ENCODE results near the gene SELENON. TPM values are rescaled to one million over a fixed set of nuclear protein-coding genes. Genes with fewer than 3 reads are reported as not detected.
A peak's percentile ranks its signal among the peaks of the same experiment; 100 is the strongest.

The SELENON gene
- total and polyA plus RNA-seq, 2 of the 13 experiments (the other 11 are each of a cell fraction or from before 2014, with no cell fraction given) = 3.8 to 8.0 TPM

DNA sequence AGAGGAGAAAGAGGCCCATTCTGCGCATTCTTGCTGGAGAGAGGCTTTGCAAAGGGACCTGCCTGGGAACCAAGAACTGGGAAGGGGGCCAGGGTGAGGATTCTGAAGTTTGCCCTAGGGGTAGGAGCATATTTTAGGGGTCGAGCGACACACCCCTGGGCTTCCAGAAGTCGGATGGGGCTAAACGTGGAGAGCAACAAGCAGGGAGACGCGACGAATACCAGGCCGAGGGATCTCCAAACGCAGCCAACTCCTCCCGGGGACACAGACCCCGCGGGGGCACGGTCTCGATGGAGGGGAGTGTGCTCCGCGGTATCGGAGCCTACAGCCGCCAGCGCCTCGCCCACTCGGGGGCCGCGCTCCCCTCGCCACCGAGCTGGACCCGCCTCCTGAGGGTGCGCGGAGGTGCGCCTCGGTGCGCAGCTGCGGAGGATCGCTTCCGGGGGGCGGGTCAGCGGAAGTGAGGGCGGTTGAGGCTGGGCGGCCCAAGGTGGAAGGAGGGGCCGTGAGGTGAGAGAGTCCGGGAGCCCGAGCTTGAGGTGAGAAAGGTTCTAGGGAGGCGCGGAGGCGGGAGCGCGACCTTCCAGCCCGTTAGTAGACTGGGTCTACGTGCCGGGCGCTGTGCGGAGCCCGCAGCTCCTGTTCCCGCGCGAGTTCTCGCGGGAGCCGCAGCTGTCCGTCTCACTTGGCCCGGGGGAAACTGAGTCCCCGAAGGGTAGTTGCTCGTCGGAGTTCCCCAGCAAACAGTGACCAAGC lies 19.7 kb downstream of the SELENON start, which contains the start of gene MTFR1L (continued):
- TF ChIP-seq BORCS8-MEF2B (CRISPR knock-in tag; IDR thresholded peaks at IDR 0.05) = peak; percentile 33
- TF ChIP-seq, protein P1, sequence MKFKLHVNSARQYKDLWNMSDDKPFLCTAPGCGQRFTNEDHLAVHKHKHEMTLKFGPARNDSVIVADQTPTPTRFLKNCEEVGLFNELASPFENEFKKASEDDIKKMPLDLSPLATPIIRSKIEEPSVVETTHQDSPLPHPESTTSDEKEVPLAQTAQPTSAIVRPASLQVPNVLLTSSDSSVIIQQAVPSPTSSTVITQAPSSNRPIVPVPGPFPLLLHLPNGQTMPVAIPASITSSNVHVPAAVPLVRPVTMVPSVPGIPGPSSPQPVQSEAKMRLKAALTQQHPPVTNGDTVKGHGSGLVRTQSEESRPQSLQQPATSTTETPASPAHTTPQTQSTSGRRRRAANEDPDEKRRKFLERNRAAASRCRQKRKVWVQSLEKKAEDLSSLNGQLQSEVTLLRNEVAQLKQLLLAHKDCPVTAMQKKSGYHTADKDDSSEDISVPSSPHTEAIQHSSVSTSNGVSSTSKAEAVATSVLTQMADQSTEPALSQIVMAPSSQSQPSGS (CRISPR knock-in tag; IDR thresholded peaks at IDR 0.05) = peak; percentile 76
- TF ChIP-seq ELK4 (CRISPR knock-in tag; IDR thresholded peaks at IDR 0.05; ENCODE audit: borderline replicate concordance) = no peak
- TF ChIP-seq LCORL (IDR thresholded peaks at IDR 0.05) = no peak
- peak; percentile 46; the same call in 1 of the 2 replicates for TF ChIP-seq LCORL (CRISPR knock-in tag; IDR thresholded peaks at IDR 0.05)
- no peak for TF ChIP-seq ZSCAN12 (CRISPR knock-in tag; IDR thresholded peaks at IDR 0.05)
- TF ChIP-seq, protein P2, sequence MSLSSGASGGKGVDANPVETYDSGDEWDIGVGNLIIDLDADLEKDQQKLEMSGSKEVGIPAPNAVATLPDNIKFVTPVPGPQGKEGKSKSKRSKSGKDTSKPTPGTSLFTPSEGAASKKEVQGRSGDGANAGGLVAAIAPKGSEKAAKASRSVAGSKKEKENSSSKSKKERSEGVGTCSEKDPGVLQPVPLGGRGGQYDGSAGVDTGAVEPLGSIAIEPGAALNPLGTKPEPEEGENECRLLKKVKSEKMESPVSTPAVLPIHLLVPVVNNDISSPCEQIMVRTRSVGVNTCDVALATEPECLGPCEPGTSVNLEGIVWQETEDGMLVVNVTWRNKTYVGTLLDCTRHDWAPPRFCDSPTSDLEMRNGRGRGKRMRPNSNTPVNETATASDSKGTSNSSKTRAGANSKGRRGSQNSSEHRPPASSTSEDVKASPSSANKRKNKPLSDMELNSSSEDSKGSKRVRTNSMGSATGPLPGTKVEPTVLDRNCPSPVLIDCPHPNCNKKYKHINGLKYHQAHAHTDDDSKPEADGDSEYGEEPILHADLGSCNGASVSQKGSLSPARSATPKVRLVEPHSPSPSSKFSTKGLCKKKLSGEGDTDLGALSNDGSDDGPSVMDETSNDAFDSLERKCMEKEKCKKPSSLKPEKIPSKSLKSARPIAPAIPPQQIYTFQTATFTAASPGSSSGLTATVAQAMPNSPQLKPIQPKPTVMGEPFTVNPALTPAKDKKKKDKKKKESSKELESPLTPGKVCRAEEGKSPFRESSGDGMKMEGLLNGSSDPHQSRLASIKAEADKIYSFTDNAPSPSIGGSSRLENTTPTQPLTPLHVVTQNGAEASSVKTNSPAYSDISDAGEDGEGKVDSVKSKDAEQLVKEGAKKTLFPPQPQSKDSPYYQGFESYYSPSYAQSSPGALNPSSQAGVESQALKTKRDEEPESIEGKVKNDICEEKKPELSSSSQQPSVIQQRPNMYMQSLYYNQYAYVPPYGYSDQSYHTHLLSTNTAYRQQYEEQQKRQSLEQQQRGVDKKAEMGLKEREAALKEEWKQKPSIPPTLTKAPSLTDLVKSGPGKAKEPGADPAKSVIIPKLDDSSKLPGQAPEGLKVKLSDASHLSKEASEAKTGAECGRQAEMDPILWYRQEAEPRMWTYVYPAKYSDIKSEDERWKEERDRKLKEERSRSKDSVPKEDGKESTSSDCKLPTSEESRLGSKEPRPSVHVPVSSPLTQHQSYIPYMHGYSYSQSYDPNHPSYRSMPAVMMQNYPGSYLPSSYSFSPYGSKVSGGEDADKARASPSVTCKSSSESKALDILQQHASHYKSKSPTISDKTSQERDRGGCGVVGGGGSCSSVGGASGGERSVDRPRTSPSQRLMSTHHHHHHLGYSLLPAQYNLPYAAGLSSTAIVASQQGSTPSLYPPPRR (CRISPR knock-in tag; IDR thresholded peaks at IDR 0.05; ENCODE audit: borderline replicate concordance) = peak; percentile 51; the same call in 1 of the 2 replicates
- peak; percentile 73 for TF ChIP-seq HOXA3 (CRISPR knock-in tag; IDR thresholded peaks at IDR 0.05)
- TF ChIP-seq KLF15 (CRISPR knock-in tag; IDR thresholded peaks at IDR 0.05; ENCODE audit: borderline replicate concordance) = peak; percentile 70; the same call in 1 of the 2 replicates
- TF ChIP-seq DMAP1 (CRISPR knock-in tag; IDR thresholded peaks at IDR 0.05) = peak; percentile 69
- TF ChIP-seq, protein P3, sequence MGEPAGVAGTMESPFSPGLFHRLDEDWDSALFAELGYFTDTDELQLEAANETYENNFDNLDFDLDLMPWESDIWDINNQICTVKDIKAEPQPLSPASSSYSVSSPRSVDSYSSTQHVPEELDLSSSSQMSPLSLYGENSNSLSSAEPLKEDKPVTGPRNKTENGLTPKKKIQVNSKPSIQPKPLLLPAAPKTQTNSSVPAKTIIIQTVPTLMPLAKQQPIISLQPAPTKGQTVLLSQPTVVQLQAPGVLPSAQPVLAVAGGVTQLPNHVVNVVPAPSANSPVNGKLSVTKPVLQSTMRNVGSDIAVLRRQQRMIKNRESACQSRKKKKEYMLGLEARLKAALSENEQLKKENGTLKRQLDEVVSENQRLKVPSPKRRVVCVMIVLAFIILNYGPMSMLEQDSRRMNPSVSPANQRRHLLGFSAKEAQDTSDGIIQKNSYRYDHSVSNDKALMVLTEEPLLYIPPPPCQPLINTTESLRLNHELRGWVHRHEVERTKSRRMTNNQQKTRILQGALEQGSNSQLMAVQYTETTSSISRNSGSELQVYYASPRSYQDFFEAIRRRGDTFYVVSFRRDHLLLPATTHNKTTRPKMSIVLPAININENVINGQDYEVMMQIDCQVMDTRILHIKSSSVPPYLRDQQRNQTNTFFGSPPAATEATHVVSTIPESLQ (CRISPR knock-in tag; conservative IDR thresholded peaks at IDR 0.05) = peak; percentile 44; the same call in 1 of the 2 replicates
- TF ChIP-seq BCL6 (CRISPR knock-in tag; IDR thresholded peaks at IDR 0.05) = peak; percentile 58
- peak; percentile 85 for TF ChIP-seq ZNF788 (CRISPR knock-in tag; IDR thresholded peaks at IDR 0.05; ENCODE audit: borderline replicate concordance)
- TF ChIP-seq SCMH1 (CRISPR knock-in tag; IDR thresholded peaks at IDR 0.05; ENCODE audit: borderline replicate concordance) = no peak
- TF ChIP-seq ZNF850 (CRISPR knock-in tag; conservative IDR thresholded peaks at IDR 0.05) = peak; percentile 49; the same call in 1 of the 2 replicates
- 0 out of 2 replicates have a peak, but pooled peaks have one; percentile 64 for TF ChIP-seq MXD4 (CRISPR knock-in tag; IDR thresholded peaks at IDR 0.05)
- peak; percentile 92 for TF ChIP-seq ETV5 (CRISPR knock-in tag; IDR thresholded peaks at IDR 0.05; ENCODE audit: borderline replicate concordance)
- no peak for TF ChIP-seq ZNF660 (CRISPR knock-in tag; IDR thresholded peaks at IDR 0.05; ENCODE audit: borderline replicate concordance, low read depth)
- TF ChIP-seq KMT2B (CRISPR knock-in tag; IDR thresholded peaks at IDR 0.05) = no peak; the same call in 1 of the 2 replicates
- TF ChIP-seq XBP1 (CRISPR knock-in tag; IDR thresholded peaks at IDR 0.05) = no peak; the same call in 1 of the 2 replicates
- peak; percentile 73 for TF ChIP-seq POGZ (CRISPR knock-in tag; IDR thresholded peaks at IDR 0.05)
